Activated T-cell treated with anti-CD3 and anti-CD28 coated beads, Interleukin-2, amount 50 U/mL, for 72 hours (primary cell): ENCODE results near the gene SORL1. TPM values are rescaled to one million over a fixed set of nuclear protein-coding genes. Genes with fewer than 3 reads are reported as not detected.
"Not testable (repeated sequence)": the region's sequence is repeated elsewhere in the genome, so short reads cannot be mapped to it uniquely, and the experiment has no call there.

Experiments
- ATAC-seq, 2 donors: fragments of 150-1000 bp; cut with Tn5 transposase; replicated peaks in 1 of 2; 2 replicates each; pipeline ENCODE4 v1.10.0; 2021; ENCODE audit warnings: moderate library complexity in 2 of 2, mild to moderate bottlenecking in 1 of 2
- DNase-seq, 2 donors: peaks; one replicate each; pipeline ENCODE4 v3.0.0; 2021 to 2022; ENCODE audit warnings: mixed read lengths in 1 of 2
- H3K27ac Mint-ChIP-seq: one replicate; pipeline ENCODE4 v1.8.0; 2022; ENCODE audit warnings: mild to moderate bottlenecking, moderate library complexity, mixed read lengths
- H3K27me3 Mint-ChIP-seq: one replicate; pipeline ENCODE4 v1.8.0; 2022; ENCODE audit warnings: low read depth, mixed read lengths
- H3K36me3 Mint-ChIP-seq, 2 donors: one replicate each; pipeline ENCODE4 v1.8.0; 2022; ENCODE audit warnings: mixed read lengths in 2 of 2, mild to moderate bottlenecking in 1 of 2; ENCODE audit not compliant: insufficient read depth in 2 of 2
- H3K4me1 Mint-ChIP-seq: one replicate; pipeline ENCODE4 v1.8.0; 2022; ENCODE audit warnings: low read depth, mixed read lengths
- H3K4me3 Mint-ChIP-seq, 2 donors: one replicate each; pipeline ENCODE4 v1.8.0; 2022; ENCODE audit warnings: mild to moderate bottlenecking in 2 of 2, mixed read lengths in 2 of 2, moderate library complexity in 2 of 2
- H3K9me3 Mint-ChIP-seq, 2 donors: one replicate each; pipeline ENCODE4 v1.8.0; 2022; ENCODE audit warnings: mixed read lengths in 2 of 2
- total RNA-seq, 2 donors: library from RNA; stranded (reverse); gene quantifications; one replicate each; pipeline ENCODE4 v1.2.3, GENCODE V29; 2022

SORL1 gene
- total RNA-seq, 2 donors from 2014 or later: 66.3 to 80.0 TPM

GRCh38 chr11:121488641-121489040 is 36.5 kb downstream of the SORL1 start:
- ATAC-seq (no peak), DNase-seq (no peak)
- H3K4me3 Mint-ChIP-seq: no peak overlapping the region
- H3K27ac Mint-ChIP-seq: peak overlapping the region; percentile 36
- no peaks in the 10 kb centered on the region for H3K27me3 Mint-ChIP-seq
- H3K4me1 Mint-ChIP-seq: peaks cover 45% of the 10 kb centered on the region
- H3K36me3 Mint-ChIP-seq: peaks cover 13 to 30% of the 10 kb centered on the region in 2 donors
- H3K9me3 Mint-ChIP-seq: peaks cover 0 to 3% of the 10 kb centered on the region in 2 donors

- Mint-ChIP-seq H3K4me1 (peaks cover 45% of the 10 kb centered on the region), H3K27ac (peak overlapping the region; percentile 17), H3K27me3 (no peaks in the 10 kb centered on the region), H3K4me3 (no peak overlapping the region), H3K9me3 (no peaks in the 10 kb centered on the region), H3K36me3 (peaks cover 8 to 22% of the 10 kb centered on the region in 2 donors)
- ATAC-seq: peak in 1 of 2 donors; percentile 66
- no peak for DNase-seq
Observed at GRCh38 chr11:121489823-121490222, 37.7 kb downstream of the SORL1 start.

- peaks cover 8 to 37% of the 10 kb centered on the region in 2 donors for H3K36me3 Mint-ChIP-seq
- ATAC-seq (peak; percentile 43 to 45), DNase-seq (peak; percentile 26 to 36)
- H3K9me3 Mint-ChIP-seq: no peaks in the 10 kb centered on the region
- H3K27ac Mint-ChIP-seq: peak overlapping the region; percentile 81
- peak overlapping the region; percentile 45 to 67 for H3K4me3 Mint-ChIP-seq
- H3K4me1 Mint-ChIP-seq: peaks cover 50% of the 10 kb centered on the region
- H3K27me3 Mint-ChIP-seq: no peaks in the 10 kb centered on the region
Observed at GRCh38 chr11:121494355-121495099, 42.4 kb downstream of the SORL1 start.

GRCh38 chr11:121497176-121497998 is 45.3 kb downstream of the SORL1 start:
- no peaks in the 10 kb centered on the region for H3K27me3 Mint-ChIP-seq
- no peak overlapping the region for H3K27ac Mint-ChIP-seq
- peaks cover 10 to 36% of the 10 kb centered on the region in 2 donors for H3K36me3 Mint-ChIP-seq
- peaks cover 3 to 4% of the 10 kb centered on the region in 2 donors for H3K9me3 Mint-ChIP-seq
- DNase-seq: no peak
- ATAC-seq: no peak
- H3K4me3 Mint-ChIP-seq: no peak overlapping the region
- peaks cover 53% of the 10 kb centered on the region for H3K4me1 Mint-ChIP-seq

GRCh38 chr11:121499405-121499804 is 47.3 kb downstream of the SORL1 start:
- ATAC-seq (no peak), DNase-seq (no peak)
- no peak overlapping the region for H3K27ac Mint-ChIP-seq
- H3K36me3 Mint-ChIP-seq: peaks cover 10 to 33% of the 10 kb centered on the region in 2 donors
- H3K4me3 Mint-ChIP-seq: no peak overlapping the region
- H3K9me3 Mint-ChIP-seq: peaks cover 3 to 4% of the 10 kb centered on the region in 2 donors
- H3K4me1 Mint-ChIP-seq: peaks cover 40% of the 10 kb centered on the region
- H3K27me3 Mint-ChIP-seq: no peaks in the 10 kb centered on the region

- peaks cover 31% of the 10 kb centered on the region for H3K4me1 Mint-ChIP-seq
- no peak for DNase-seq
- H3K36me3 Mint-ChIP-seq: peaks cover 10 to 41% of the 10 kb centered on the region in 2 donors
- peaks cover 3 to 4% of the 10 kb centered on the region in 2 donors for H3K9me3 Mint-ChIP-seq
- H3K27me3 Mint-ChIP-seq: no peaks in the 10 kb centered on the region
- no peak for ATAC-seq
- no peak overlapping the region for H3K27ac Mint-ChIP-seq
- no peak overlapping the region for H3K4me3 Mint-ChIP-seq
Observed at GRCh38 chr11:121500275-121500674, 48.2 kb downstream of the SORL1 start.

- Mint-ChIP-seq H3K4me3 (no peak overlapping the region), H3K36me3 (peaks cover 12 to 43% of the 10 kb centered on the region in 2 donors), H3K27me3 (no peaks in the 10 kb centered on the region), H3K4me1 (peaks cover 27% of the 10 kb centered on the region), H3K27ac (no peak overlapping the region), H3K9me3 (peaks cover 3 to 4% of the 10 kb centered on the region in 2 donors)
- DNase-seq (no peak), ATAC-seq (peak in 1 of 2 donors; percentile 29)
Observed at GRCh38 chr11:121500717-121501116, 48.6 kb downstream of the SORL1 start.

GRCh38 chr11:121503051-121503450 is 50.9 kb downstream of the SORL1 start:
- no peak overlapping the region for H3K4me3 Mint-ChIP-seq
- no peaks in the 10 kb centered on the region for H3K27me3 Mint-ChIP-seq
- peaks cover 17 to 51% of the 10 kb centered on the region in 2 donors for H3K36me3 Mint-ChIP-seq
- no peak for ATAC-seq
- H3K4me1 Mint-ChIP-seq: peaks cover 35% of the 10 kb centered on the region
- H3K9me3 Mint-ChIP-seq: peaks cover 9 to 12% of the 10 kb centered on the region in 2 donors
- DNase-seq: no peak
- H3K27ac Mint-ChIP-seq: peak overlapping the region; percentile 24

DNA sequence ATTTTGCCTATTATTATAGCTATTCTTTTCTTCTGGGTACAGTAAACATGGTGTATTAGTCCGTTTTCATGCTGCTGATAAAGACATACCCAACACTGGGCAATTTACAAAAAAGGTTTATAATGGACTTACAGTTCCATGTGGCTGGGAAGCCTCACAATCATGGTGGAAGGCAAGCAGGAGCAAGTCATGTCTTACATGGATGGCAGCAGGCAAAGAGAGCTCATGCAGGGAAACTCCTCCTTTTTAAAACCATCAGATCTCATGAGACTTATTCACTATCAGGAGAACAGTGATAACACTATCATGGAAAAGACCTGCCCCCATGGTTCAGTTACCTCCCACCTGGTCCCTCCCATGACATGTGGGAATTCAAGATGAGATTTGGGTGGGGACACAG is 54.1 kb downstream of the SORL1 start:
- H3K27me3 Mint-ChIP-seq, ATAC-seq, DNase-seq, H3K4me3 Mint-ChIP-seq: not testable (repeated sequence)
- Mint-ChIP-seq H3K27ac (peak overlapping the region; percentile 31), H3K36me3 (peaks cover 17 to 43% of the 10 kb centered on the region in 2 donors), H3K4me1 (peaks cover 33% of the 10 kb centered on the region), H3K9me3 (peaks cover 8 to 12% of the 10 kb centered on the region in 2 donors)

GRCh38 chr11:121508449-121508848 is 56.3 kb downstream of the SORL1 start:
- H3K27me3 Mint-ChIP-seq: no peaks in the 10 kb centered on the region
- H3K27ac Mint-ChIP-seq: no peak overlapping the region
- peaks cover 43% of the 10 kb centered on the region for H3K4me1 Mint-ChIP-seq
- H3K36me3 Mint-ChIP-seq: peaks cover 18 to 45% of the 10 kb centered on the region in 2 donors
- H3K4me3 Mint-ChIP-seq: no peak overlapping the region
- no peak for ATAC-seq
- DNase-seq: no peak
- H3K9me3 Mint-ChIP-seq: peaks cover 6 to 9% of the 10 kb centered on the region in 2 donors

DNA sequence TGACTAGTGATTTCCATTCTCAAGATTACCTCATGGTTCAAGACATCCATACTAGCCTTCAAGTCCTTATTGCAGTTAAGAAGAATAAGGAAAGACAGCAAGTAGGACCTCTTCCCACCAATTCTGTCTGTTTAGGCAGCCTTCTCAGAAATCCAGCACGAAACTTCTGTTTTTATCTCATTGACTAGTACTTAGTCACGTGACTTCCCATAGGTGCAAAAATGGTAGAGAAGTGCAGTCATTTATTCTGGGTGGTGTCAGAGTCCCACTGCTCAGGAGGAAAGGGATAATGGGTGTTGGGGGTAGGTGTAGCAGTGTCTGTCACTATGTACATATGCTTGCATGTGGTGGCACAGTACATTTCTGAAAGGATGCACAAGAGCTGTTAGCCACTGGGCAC is 58.3 kb downstream of the SORL1 start:
- H3K36me3 Mint-ChIP-seq: peaks cover 17 to 43% of the 10 kb centered on the region in 2 donors
- ATAC-seq (peak in 1 of 2 donors; percentile 32), DNase-seq (no peak)
- H3K9me3 Mint-ChIP-seq: peaks cover 6 to 9% of the 10 kb centered on the region in 2 donors
- H3K4me3 Mint-ChIP-seq: no peak overlapping the region
- H3K27ac Mint-ChIP-seq: no peak overlapping the region
- H3K27me3 Mint-ChIP-seq: no peaks in the 10 kb centered on the region
- peaks cover 61% of the 10 kb centered on the region for H3K4me1 Mint-ChIP-seq

- H3K27me3 Mint-ChIP-seq: no peaks in the 10 kb centered on the region
- peak overlapping the region in 1 of 2 donors; percentile 3 for H3K4me3 Mint-ChIP-seq
- peaks cover 9 to 25% of the 10 kb centered on the region in 2 donors for H3K36me3 Mint-ChIP-seq
- H3K9me3 Mint-ChIP-seq: peaks cover 0 to 1% of the 10 kb centered on the region in 2 donors
- peaks cover 67% of the 10 kb centered on the region for H3K4me1 Mint-ChIP-seq
- DNase-seq (no peak), ATAC-seq (no peak)
- peak overlapping the region; percentile 30 for H3K27ac Mint-ChIP-seq
Observed at GRCh38 chr11:121512468-121513465, 60.7 kb downstream of the SORL1 start.
